Measurements from ENCODE around the gene PRKN.

PRKN gene

GRCh38 chr6:162684961-162685360, 42.6 kb downstream of the PRKN start:
- no peak for TF ChIP-seq CTCF (IDR thresholded peaks at IDR 0.05)

GRCh38 chr6:162684052-162684451, 43.5 kb downstream of the PRKN start:
- TF ChIP-seq CTCF (IDR thresholded peaks at IDR 0.05): no peak

GRCh38 chr6:162683135-162683534, 44.4 kb downstream of the PRKN start:
- TF ChIP-seq CTCF (IDR thresholded peaks at IDR 0.05): no peak

- no peak for TF ChIP-seq CTCF (IDR thresholded peaks at IDR 0.05)
Measured at GRCh38 chr6:162681447-162681846, 46.1 kb downstream of the PRKN start.

GRCh38 chr6:162680871-162681270, 46.7 kb downstream of the PRKN start:
- TF ChIP-seq CTCF (IDR thresholded peaks at IDR 0.05): no peak

- no peak for TF ChIP-seq CTCF (IDR thresholded peaks at IDR 0.05)
Measured at GRCh38 chr6:162680367-162680766, 47.2 kb downstream of the PRKN start.

GRCh38 chr6:162679681-162680080, 47.9 kb downstream of the PRKN start:
- no peak for TF ChIP-seq CTCF (IDR thresholded peaks at IDR 0.05)

GRCh38 chr6:162675503-162675902, 52.1 kb downstream of the PRKN start:
- TF ChIP-seq CTCF (IDR thresholded peaks at IDR 0.05): no peak

All from LNCAP (cell line).